GM15510 (cell line): ENCODE data around the gene MANEAL.

Experiments
- POLR2A ChIP-seq: IDR thresholded peaks from 3 replicates; pipeline ENCODE4 v1.6.1; 2011; ENCODE audit warnings: borderline replicate concordance; ENCODE audit not compliant: insufficient read length; ENCODE audit errors: extremely low read depth

The MANEAL gene

DNA sequence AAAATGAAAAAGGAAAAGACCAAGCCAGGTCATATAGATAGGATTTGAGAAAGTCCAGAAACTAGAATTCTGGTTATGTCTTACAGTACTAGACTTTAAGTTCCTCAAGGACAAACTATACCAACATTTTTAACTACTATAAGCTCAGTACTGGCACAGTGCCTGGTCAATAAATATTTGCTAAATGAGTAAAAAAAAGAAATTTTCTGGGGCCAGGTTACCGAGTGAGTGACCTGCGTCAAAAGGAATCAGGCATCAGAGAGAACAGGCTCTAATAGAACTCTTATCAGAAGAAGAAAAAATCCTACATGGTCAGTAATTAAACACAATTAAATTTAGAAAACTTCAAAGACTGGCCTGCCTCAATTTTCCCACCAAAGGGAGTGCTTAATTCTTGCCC, 38.2 kb downstream of the MANEAL start:
- TF ChIP-seq POLR2A: no peak

DNA sequence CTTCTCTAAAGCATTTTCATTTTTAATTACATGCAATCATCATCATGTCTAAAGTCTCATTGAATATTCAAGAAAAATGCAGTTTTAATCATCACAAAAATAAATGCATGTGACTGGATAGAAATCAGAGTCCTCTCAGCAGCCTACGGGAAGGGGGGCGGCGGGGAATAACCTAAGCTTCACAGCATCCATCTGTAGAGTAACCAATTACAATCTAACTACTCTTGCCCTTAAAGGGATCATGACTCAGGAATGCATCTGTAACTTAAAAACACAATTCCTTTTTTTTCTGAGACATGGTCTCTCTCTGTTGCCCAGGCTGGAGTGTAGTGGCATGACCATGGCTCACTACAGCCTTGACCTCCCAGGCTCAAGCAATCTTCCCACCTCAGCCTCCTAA, 43.1 kb downstream of the MANEAL start:
- no peak for TF ChIP-seq POLR2A

DNA sequence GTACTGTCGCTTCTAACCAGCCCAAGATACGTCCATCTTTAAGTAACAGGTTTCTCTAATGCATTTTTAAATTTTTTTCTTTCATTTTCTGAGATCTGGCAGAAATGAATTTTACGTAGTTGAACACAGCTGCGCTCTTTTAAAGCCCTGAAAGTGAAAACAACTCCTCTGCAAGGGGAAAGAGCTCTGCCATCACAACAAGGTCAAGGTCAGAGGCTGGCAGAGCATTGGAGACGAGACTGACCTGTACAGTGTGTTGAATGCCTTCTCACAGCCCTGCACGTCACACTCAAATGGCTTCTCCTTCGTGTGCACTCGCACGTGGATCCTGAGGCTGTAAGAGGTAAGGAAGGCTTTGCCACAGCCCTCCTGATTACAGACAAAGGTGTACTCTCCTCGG, 46.0 kb downstream of the MANEAL start:
- no peak for TF ChIP-seq POLR2A

DNA sequence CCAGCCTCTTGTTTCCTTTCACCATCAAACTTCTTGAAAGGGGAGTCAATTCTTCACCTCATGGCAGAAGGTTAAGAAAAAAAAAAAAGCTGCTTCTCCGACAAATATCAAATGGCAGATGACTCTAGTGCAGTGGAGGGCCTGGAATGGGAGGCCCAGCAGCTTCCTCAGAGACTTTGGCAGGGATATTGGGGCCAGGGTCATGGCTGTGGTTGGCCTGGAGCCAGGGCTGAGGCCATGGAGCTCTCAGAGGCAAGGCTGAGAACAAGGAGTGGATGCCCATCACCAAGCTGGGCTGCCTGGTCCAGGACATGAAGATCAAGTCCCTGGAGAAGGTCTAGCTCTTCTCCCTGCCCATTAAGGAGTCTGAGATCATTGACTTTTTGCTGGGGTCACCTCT, 47.1 kb downstream of the MANEAL start:
- no peak for TF ChIP-seq POLR2A

DNA sequence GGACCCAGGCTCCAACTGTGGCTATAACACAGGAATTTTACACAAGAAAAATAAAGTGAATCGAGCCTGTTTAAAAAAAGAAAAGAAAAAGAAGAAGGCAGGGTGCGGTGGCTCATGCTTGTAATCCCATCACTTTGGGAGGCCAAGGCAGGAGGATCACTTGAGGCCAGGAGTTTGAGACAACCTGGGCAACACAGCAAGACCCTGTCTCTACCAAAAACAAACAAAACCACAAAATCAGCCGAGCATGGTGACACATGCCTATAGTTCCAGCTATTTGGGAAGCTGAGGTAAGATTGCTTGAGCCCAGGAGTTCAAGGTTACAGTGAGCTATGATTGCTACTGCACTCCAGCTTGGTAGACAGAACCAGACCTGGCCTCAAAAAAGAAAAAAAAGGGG, 48.0 kb downstream of the MANEAL start:
- no peak for TF ChIP-seq POLR2A

DNA sequence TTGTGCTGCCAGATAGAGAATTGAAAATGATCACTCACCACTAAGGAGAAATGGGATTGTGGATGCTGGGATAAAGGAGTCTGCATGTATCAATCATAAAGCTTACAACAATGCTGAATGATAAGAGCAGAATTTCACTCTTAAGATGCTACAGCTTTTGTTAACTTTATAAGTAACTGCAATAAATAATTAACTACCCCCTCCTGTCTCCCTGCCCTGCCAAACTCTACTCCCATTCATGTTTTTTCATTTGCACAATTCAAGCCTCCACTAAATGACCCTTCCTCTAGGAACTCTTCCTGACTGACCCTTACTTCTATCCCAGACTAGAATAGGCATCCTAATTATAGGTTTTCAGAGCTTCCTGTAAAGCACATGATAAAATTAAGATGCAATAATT, 50.9 kb downstream of the MANEAL start:
- no peak for TF ChIP-seq POLR2A

DNA sequence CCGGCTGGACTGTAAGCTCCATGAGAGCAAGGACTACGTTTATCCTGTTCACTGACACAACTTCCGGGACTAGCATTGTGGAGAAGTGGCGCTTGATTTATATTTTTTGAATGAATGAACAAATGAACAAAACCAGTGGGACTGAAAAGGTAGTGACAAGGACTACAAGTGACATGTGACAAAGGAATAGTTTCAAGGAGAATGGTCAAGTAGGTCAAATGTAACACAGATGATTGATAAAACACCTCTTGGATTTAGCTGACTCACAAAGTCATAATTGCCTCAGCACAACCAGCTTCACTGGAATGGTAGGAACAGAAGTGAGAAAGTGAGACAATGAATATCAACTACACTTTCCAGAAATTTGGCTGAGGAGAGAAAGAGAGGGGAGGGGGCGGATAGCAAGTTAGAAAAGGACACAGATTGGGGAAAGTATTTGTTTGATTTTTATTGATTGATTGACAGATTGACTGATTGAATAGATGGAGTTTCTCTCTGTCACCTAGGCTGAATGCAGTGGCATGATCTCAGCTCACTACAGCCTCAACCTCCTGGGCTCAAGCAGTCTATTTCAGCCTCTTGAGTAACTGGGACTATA, 51.5 kb downstream of the MANEAL start:
- TF ChIP-seq POLR2A: no peak

DNA sequence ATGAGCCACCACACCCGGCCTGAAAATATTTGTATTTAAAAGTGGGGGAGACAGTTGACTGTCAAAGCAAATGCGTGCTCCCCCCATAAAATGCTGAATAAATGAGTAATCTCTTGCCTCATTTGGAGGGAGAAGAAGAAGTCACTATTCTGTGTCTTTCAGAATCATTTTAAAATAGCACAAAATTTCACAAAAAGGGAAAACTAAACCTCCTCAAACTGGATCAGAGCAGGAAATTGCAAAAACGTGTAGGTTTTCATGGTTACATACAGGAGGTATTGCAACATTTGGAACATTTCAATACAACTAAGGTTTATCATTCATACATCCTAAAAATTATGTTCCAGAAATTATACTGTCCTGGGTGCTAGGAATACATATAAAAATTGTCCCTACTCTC, 52.1 kb downstream of the MANEAL start:
- TF ChIP-seq POLR2A: no peak

DNA sequence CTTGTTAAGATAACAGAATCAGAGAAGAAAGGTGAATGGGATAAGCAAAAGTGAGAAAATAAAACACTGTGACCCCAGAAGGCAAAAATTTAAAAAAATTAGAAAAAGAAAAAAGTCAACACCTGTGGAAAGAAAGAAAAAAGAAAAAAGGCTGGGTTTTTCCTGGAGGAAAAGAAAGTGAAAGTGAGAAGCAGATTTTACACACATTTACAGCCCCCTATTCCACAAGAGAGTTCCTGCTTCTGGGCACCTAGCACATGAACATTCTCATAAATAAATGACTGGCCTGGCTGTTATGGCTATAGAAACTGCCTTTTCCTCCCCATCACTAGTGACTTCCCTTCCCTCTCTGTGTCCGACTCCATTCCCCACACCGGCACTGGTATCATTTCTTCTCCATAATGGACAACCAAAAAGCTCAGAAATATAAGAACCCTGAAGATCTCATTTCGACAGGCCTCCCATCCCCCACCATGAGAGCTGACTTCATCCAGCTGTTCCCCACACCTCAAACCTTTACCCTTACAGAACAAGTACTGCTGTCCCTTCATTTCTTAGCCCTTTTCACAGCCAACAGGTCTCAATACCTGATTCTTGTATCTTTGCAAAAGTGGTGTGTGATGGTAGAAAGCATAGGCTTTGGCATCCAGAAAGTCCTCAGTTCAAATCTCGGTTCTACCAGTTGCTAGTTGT, 53.1 kb downstream of the MANEAL start:
- TF ChIP-seq POLR2A: no peak

DNA sequence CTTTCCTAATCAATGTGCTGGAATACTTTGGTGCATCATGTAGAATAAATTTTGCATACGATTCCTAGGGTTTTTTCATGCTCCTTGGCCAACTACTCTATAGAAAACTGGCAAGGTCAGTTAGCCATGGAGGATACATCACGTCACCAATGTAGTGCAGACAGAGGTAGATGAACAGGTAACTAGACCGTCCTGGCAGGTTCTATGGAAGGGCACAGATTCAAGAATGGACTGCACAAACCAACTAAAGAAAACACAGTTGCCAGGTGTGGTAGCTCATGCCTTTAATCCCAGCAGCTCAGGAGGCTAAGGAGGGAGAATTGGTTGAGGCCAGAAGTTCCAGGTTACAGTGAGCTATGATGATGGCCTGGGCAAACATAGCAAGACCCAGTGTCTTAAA, 55.8 kb downstream of the MANEAL start:
- no peak for TF ChIP-seq POLR2A

DNA sequence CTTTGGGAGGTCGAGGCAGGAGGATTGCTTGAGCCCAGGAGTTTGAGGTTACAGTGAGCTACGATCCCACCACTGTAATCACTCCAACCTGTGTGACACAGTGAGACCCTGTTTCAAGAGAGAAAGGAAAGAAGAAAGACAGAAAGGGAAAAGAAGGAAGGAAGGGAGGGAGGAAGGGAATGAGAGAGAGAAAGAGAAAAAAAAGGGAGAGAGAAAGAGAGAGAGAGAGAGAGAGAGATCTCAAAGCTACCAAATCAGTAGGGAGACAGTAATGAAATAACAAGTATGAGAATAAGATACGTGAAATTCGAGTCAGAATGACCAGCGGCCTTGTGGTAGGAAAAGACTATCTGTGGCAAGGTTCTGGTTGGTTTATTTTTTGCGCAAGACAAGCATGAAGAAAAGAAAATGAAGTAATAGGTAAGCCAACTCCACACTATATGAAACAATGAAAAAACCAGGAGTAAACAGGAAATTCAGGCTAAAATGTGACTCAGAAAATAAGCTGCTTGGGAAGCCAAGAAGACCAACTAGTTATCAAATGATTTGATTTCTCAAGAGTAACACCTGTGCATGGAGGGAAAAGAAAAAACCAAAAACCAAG, 56.8 kb downstream of the MANEAL start:
- TF ChIP-seq POLR2A: no peak
